H1 (cell line): ENCODE data around the gene PRKN. TPM values are rescaled to one million over a fixed set of nuclear protein-coding genes. Genes with fewer than 3 reads are reported as not detected.

Experiments
- CTCF ChIA-PET: fragments of 300-600 bp; sonication (Branson Sonifier 250); formaldehyde crosslinking; loops from one replicate; lab custom pipeline; 2021; ENCODE audit not compliant: partially characterized antibody; lab: Charles Lee
- POLR2A ChIA-PET: fragments of 300-600 bp; sonication (Branson Sonifier 250); formaldehyde crosslinking; loops from one replicate; lab custom pipeline; 2021; ENCODE audit warnings: inconsistent platforms; ENCODE audit not compliant: partially characterized antibody; lab: Charles Lee
- DNase-seq, 2 experiments: peaks; one replicate each; pipeline versions ENCODE4 v3.0.0 to v3.0.0-alpha.2; 2010 to 2022; ENCODE audit warnings: low spot score in 2 of 2, low read depth in 1 of 2, mixed read lengths in 1 of 2
- FAIRE-seq: peaks from 2 replicates; lab custom pipeline; 2011; peaks lifted over from hg19 to GRCh38; lab: Jason Lieb, UNC
- H2AFZ ChIP-seq: 2 replicates; pipeline ENCODE4 v1.8.1; 2012; ENCODE audit warnings: low read length, inconsistent platforms
- H2AK5ac ChIP-seq: 2 replicates; pipeline ENCODE4 v1.6.1; 2013; ENCODE audit warnings: low read depth, low read length
- H2BK120ac ChIP-seq: replicated peaks from 2 replicates; pipeline ENCODE3; 2013; ENCODE audit warnings: low read depth, low read length, inconsistent platforms
- H2BK12ac ChIP-seq: 2 replicates; pipeline ENCODE4 v1.6.1; 2013; ENCODE audit warnings: low read depth, low read length
- H2BK15ac ChIP-seq: 2 replicates; pipeline ENCODE4 v1.6.1; 2013; ENCODE audit warnings: low read length
- H2BK20ac ChIP-seq: 2 replicates; pipeline ENCODE4 v1.6.1; 2013; ENCODE audit warnings: low read length
- H2BK5ac ChIP-seq: 2 replicates; pipeline ENCODE4 v1.6.1; 2013; ENCODE audit warnings: low read depth, low read length
- H3K14ac ChIP-seq: 2 replicates; pipeline ENCODE4 v1.6.1; 2013; ENCODE audit warnings: inconsistent platforms; ENCODE audit not compliant: insufficient read length
- H3K18ac ChIP-seq: 2 replicates; pipeline ENCODE4 v1.6.1; 2013; ENCODE audit warnings: low read length; ENCODE audit errors: extremely low read depth
- H3K23ac ChIP-seq: 2 replicates; pipeline ENCODE4 v1.6.1; 2013; ENCODE audit warnings: inconsistent platforms; ENCODE audit not compliant: insufficient read length
- H3K23me2 ChIP-seq: 2 replicates; pipeline ENCODE4 v1.6.1; 2013; ENCODE audit warnings: low read depth, low read length
- H3K27ac ChIP-seq: 2 replicates; pipeline ENCODE4 v1.6.1; 2011; ENCODE audit warnings: low read depth, low read length, inconsistent platforms
- H3K27me3 ChIP-seq, 4 experiments: replicated peaks in 1 of 4; 1 replicate in 1 of 4; 2 replicates in 3 of 4; pipeline versions ENCODE4 v1.6.1 to v1.8.1; 2011 to 2013; ENCODE audit warnings: low read length in 3 of 4, mild to moderate bottlenecking in 3 of 4, inconsistent platforms in 2 of 4, mixed read lengths in 2 of 4, moderate library complexity in 1 of 4; ENCODE audit not compliant: control insufficient read depth in 3 of 4, insufficient read depth in 3 of 4; ENCODE audit errors: extremely low read depth in 1 of 4
- H3K36me3 ChIP-seq, 4 experiments: 2 replicates each; pipeline versions ENCODE4 v1.6.1 to v1.8.1; 2011 to 2013; ENCODE audit warnings: mild to moderate bottlenecking in 4 of 4, low read length in 3 of 4, moderate library complexity in 2 of 4, control low read depth in 1 of 4, inconsistent platforms in 1 of 4; ENCODE audit not compliant: insufficient read depth in 4 of 4, control insufficient read depth in 2 of 4
- H3K4ac ChIP-seq: replicated peaks from 2 replicates; pipeline ENCODE3; 2013; ENCODE audit warnings: low read length, low read depth, mixed read lengths, inconsistent platforms; ENCODE audit not compliant: insufficient read length
- H3K4me1 ChIP-seq, 4 experiments: replicated peaks in 1 of 4; 1 replicate in 1 of 4; 2 replicates in 3 of 4; pipeline versions ENCODE4 v1.6.1 to v1.8.1; 2011 to 2013; ENCODE audit warnings: low read length in 3 of 4, inconsistent platforms in 2 of 4, mixed read lengths in 1 of 4; ENCODE audit not compliant: insufficient read depth in 4 of 4, control insufficient read depth in 3 of 4
- H3K4me2 ChIP-seq, 2 experiments: 2 replicates each; pipeline versions ENCODE4 v1.6.1 to v1.8.1; 2011 to 2013; ENCODE audit warnings: low read depth in 2 of 2, low read length in 2 of 2, control low read depth in 1 of 2, inconsistent platforms in 1 of 2, mild to moderate bottlenecking in 1 of 2; ENCODE audit not compliant: insufficient read depth in 1 of 2
- H3K4me3 ChIP-seq, 4 experiments: fragments of 200-600, 300-600 bp in 1 of 4; sonication (generic), shearing (Covaris generic), sonication (Bioruptor Twin) in 1 of 4; 2 replicates each; pipeline versions ENCODE4 v1.5.1 to v1.8.1; 2011 to 2016; ENCODE audit warnings: low read length in 4 of 4, low read depth in 3 of 4, control low read depth in 2 of 4, inconsistent platforms in 2 of 4, mild to moderate bottlenecking in 2 of 4, mixed read lengths in 1 of 4, moderate library complexity in 1 of 4; ENCODE audit not compliant: insufficient read depth in 2 of 4; ENCODE audit errors: extremely low read depth in 1 of 4
- H3K56ac ChIP-seq: replicated peaks from 2 replicates; pipeline ENCODE3; 2013; ENCODE audit warnings: low read depth, mild to moderate bottlenecking, mixed read lengths, low read length, inconsistent platforms; ENCODE audit not compliant: insufficient read length
- H3K79me1 ChIP-seq: 2 replicates; pipeline ENCODE4 v1.6.1; 2013; ENCODE audit warnings: low read depth, low read length, control low read depth
- H3K79me2 ChIP-seq, 2 experiments: 2 replicates each; pipeline versions ENCODE4 v1.6.1 to v1.8.1; 2012 to 2013; ENCODE audit warnings: low read length in 2 of 2, mild to moderate bottlenecking in 2 of 2, inconsistent platforms in 1 of 2; ENCODE audit not compliant: insufficient read depth in 2 of 2, control insufficient read depth in 1 of 2
- H3K9ac ChIP-seq, 4 experiments: replicated peaks in 1 of 4; 1 replicate in 1 of 4; 2 replicates in 3 of 4; pipeline versions ENCODE4 v1.6.1 to v1.8.1; 2011 to 2013; ENCODE audit warnings: low read depth in 3 of 4, low read length in 3 of 4, control low read depth in 2 of 4, mild to moderate bottlenecking in 2 of 4, moderate library complexity in 2 of 4, inconsistent platforms in 1 of 4; ENCODE audit errors: extremely low read depth in 1 of 4
- H3K9me3 ChIP-seq, 2 experiments: 2 replicates each; pipeline versions ENCODE4 v1.6.1 to v1.8.1; 2012 to 2013; ENCODE audit warnings: mild to moderate bottlenecking in 2 of 2, moderate library complexity in 2 of 2, control low read depth in 1 of 2, inconsistent platforms in 1 of 2, low read depth in 1 of 2, low read length in 1 of 2, mixed read lengths in 1 of 2; ENCODE audit not compliant: insufficient read depth in 2 of 2
- H4K20me1 ChIP-seq, 2 experiments: replicated peaks in 1 of 2; 2 replicates each; pipeline versions ENCODE3 to v1.8.1; 2011 to 2013; ENCODE audit warnings: inconsistent platforms in 2 of 2, low read length in 2 of 2, mild to moderate bottlenecking in 1 of 2; ENCODE audit not compliant: insufficient read depth in 2 of 2, control insufficient read depth in 1 of 2
- H4K5ac ChIP-seq: 2 replicates; pipeline ENCODE4 v1.6.1; 2013; ENCODE audit warnings: low read length, low read depth, mixed read lengths, inconsistent platforms; ENCODE audit not compliant: insufficient read length
- H4K8ac ChIP-seq: 2 replicates; pipeline ENCODE4 v1.8.0; 2013; ENCODE audit warnings: mild to moderate bottlenecking, moderate library complexity, low read length, inconsistent platforms; ENCODE audit not compliant: insufficient read depth; ENCODE audit errors: extremely low read depth
- H4K91ac ChIP-seq: replicated peaks from 2 replicates; pipeline ENCODE3; 2013; ENCODE audit warnings: low read length, mixed read lengths, inconsistent platforms; ENCODE audit not compliant: insufficient read length
- PHF8 ChIP-seq: fragments of 200-600 bp; sonication (generic); conservative IDR thresholded peaks from 2 replicates; pipeline ENCODE4 v1.7.1; 2012; ENCODE audit warnings: low read depth, mild to moderate bottlenecking, inconsistent platforms, low read length, moderate library complexity
- POLR2A ChIP-seq, 2 experiments: IDR thresholded peaks; 1 replicate in 1 of 2; 2 replicates in 1 of 2; pipeline ENCODE4 v1.6.1; 2011; ENCODE audit warnings: low read depth in 2 of 2, low read length in 2 of 2, mild to moderate bottlenecking in 2 of 2; ENCODE audit errors: control extremely low read depth in 1 of 2
- SIRT6 ChIP-seq: IDR thresholded peaks from one replicate; pipeline ENCODE4 v1.7.1; 2012; ENCODE audit warnings: low read length, inconsistent platforms
- TBP ChIP-seq: IDR thresholded peaks from 2 replicates; pipeline ENCODE4 v1.6.1; 2011; ENCODE audit warnings: low read depth, low read length, improper control_type of control experiment
- WGBS, 2 experiments: shearing (Covaris generic) in 1 of 2; methylation state at CpG; one replicate each; pipeline versions ENCODE4 v1.1.6 to v1.1.7; 2013 to 2015; ENCODE audit warnings: low lambda C conversion rate in 2 of 2, mixed read lengths in 2 of 2, inconsistent platforms in 1 of 2, low coverage in 1 of 2, missing lambda C conversion rate in 1 of 2; ENCODE audit not compliant: insufficient replicate concordance in 2 of 2, insufficient coverage in 1 of 2, insufficient read length in 1 of 2; ENCODE audit errors: extremely low coverage in 1 of 2, missing lambda C conversion rate in 1 of 2; 5-methylcytosine and 5-hydroxymethylcytosine counted together
- polyA plus RNA-seq, 7 experiments: library from polyadenylated mRNA; depleted of rRNA in 3 of 7; stranded (reverse) in 5 of 7; unstranded in 2 of 7; fragments of >200 nt in 5 of 7; fragments of 200-250 nt in 2 of 7; gene quantifications; 1 replicate in 5 of 7; 2 replicates in 1 of 7; 4 replicates in 1 of 7; pipeline versions ENCODE4 v1.2.1 to v1.2.3, GENCODE V29; 2011 to 2013; ENCODE audit warnings: missing spikeins in 2 of 7, mixed read lengths in 2 of 7
- total RNA-seq: library from RNA; stranded (reverse); fragmentation: NEBNext Ultra II Directional; extraction: Animal tissue kit (Norgen Biotek cat#: 25700); gene quantifications from 2 replicates; pipeline ENCODE4 v1.2.1, GENCODE V29; 2021
- TF ChIP-seq, protein P1 (sequence below): IDR thresholded peaks from 2 replicates; pipeline ENCODE4 v1.6.1; 2012; ENCODE audit warnings: inconsistent platforms

The PRKN gene
- total and polyA plus RNA-seq, 2 of the 8 experiments (the other 6 are each of a cell fraction or from before 2014, with no cell fraction given) = 0.13 to 0.29 TPM

DNA sequence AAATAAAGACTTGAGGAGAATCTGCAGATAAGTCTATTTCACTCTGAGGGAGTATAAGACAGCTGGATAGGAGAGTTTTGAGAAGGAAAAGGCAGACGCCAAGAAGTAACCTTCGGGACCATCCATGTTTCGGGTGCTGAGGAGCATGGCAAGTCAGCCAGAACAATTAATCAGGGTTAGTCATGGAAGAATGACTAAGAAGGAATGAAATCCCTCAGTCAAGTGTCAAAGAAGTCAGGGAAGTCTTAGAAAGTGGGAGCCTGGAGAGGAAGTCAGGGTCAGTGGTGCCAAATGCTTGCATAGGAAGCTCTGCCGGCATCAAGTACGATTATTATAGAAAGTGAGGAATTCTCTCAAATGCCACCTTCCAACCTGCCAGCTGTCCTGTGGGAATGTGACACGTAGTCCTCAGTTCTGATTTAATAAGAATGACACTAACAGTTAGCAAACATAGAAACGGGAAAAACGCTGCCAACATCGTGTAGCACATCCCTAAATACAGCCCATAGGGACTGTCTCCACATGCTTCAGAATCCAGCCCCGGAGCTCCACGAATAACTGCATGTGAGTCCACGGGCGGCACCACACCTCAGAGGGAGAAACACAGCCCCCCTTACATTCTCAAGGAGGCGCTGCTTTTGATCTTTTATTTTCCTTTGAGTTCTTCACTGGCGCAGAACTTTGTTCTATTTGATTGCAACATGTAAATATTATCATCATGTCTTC, 602.7 kb downstream of the PRKN start:
- H2BK5ac ChIP-seq = no peak overlapping the region
- no peak overlapping the region for H4K91ac ChIP-seq
- H3K4ac ChIP-seq = no peak overlapping the region
- H4K5ac ChIP-seq = no peak overlapping the region
- H3K36me3 ChIP-seq = no peaks in the 10 kb centered on the region
- no peak overlapping the region for H2BK12ac ChIP-seq
- H4K20me1 ChIP-seq = no peaks in the 10 kb centered on the region
- no peaks in the 10 kb centered on the region for H3K79me1 ChIP-seq
- ChIA-PET CTCF (interaction anchor here (1.1 to 5.1 kb wide), 9 partner anchors 9 to 507 kb away, joined by 3 to 41 read pairs (median 3); no protein-coding TSS in a partner anchor), POLR2A (no interaction called here)
- no peak for TF ChIP-seq POLR2A (IDR thresholded peaks at IDR 0.05; ENCODE audit: control extremely low read depth in 1 of 2, low read depth in 2 of 2, low read length in 2 of 2)
- no peak for TF ChIP-seq PHF8
- TF ChIP-seq, protein P1, sequence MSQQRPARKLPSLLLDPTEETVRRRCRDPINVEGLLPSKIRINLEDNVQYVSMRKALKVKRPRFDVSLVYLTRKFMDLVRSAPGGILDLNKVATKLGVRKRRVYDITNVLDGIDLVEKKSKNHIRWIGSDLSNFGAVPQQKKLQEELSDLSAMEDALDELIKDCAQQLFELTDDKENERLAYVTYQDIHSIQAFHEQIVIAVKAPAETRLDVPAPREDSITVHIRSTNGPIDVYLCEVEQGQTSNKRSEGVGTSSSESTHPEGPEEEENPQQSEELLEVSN = no peak
- no peak for TF ChIP-seq SIRT6
- TF ChIP-seq TBP = no peak
- no peaks in the 10 kb centered on the region for H3K27me3 ChIP-seq
- H2AFZ ChIP-seq = no peak overlapping the region
- DNase-seq (no peak), FAIRE-seq (no peak)
- H3K9me3 ChIP-seq = no peaks in the 10 kb centered on the region
- H3K27ac ChIP-seq = no peak overlapping the region
- H3K4me2 ChIP-seq = no peak overlapping the region
- no peak overlapping the region for H3K56ac ChIP-seq
- no peak overlapping the region for H2AK5ac ChIP-seq
- no peak overlapping the region for H3K14ac ChIP-seq
- H2BK20ac ChIP-seq = no peak overlapping the region
- no peak overlapping the region for H2BK15ac ChIP-seq
- no peaks in the 10 kb centered on the region for H3K23me2 ChIP-seq
- 96% methylated on average over 14 of the region's 15 CpGs; no CpG with 5 or more reads in 1 of the 2 experiments for WGBS, 2 experiments
- no peak overlapping the region for H3K4me3 ChIP-seq
- no peaks in the 10 kb centered on the region for H3K4me1 ChIP-seq
- no peak overlapping the region for H3K23ac ChIP-seq
- H4K8ac ChIP-seq = no peak overlapping the region
- H3K18ac ChIP-seq = no peak overlapping the region
- no peak overlapping the region for H2BK120ac ChIP-seq
- no peak overlapping the region for H3K9ac ChIP-seq
- no peaks in the 10 kb centered on the region for H3K79me2 ChIP-seq
